Small intestine (tissue), 7 donors: ENCODE results near the gene EPHA6. TPM values are rescaled to one million over a fixed set of nuclear protein-coding genes. Genes with fewer than 3 reads are reported as not detected.

Experiments
- DNase-seq, 2 donors: peaks; one replicate each; pipeline versions ENCODE4 v3.0.0 to v3.0.0-alpha.2; 2013
- FAIRE-seq: peaks from 2 replicates; lab custom pipeline; 2012; peaks lifted over from hg19 to GRCh38; lab: Jason Lieb, UNC
- H3K27ac ChIP-seq, 3 donors: one replicate each; pipeline ENCODE4 v1.5.1; 2013; ENCODE audit warnings: low read length in 2 of 3, mild to moderate bottlenecking in 2 of 3, control low read depth in 1 of 3, inconsistent platforms in 1 of 3, low read depth in 1 of 3, moderate library complexity in 1 of 3
- H3K27me3 ChIP-seq, 3 donors: one replicate each; pipeline ENCODE4 v1.6.1; 2013; ENCODE audit warnings: low read length in 3 of 3, inconsistent platforms in 1 of 3; ENCODE audit not compliant: control insufficient read depth in 3 of 3, insufficient read depth in 3 of 3
- H3K36me3 ChIP-seq, 3 donors: one replicate each; pipeline ENCODE4 v1.6.1; 2013; ENCODE audit warnings: low read length in 3 of 3, inconsistent platforms in 1 of 3, low read depth in 1 of 3, mild to moderate bottlenecking in 1 of 3, moderate library complexity in 1 of 3; ENCODE audit not compliant: control insufficient read depth in 3 of 3, insufficient read depth in 2 of 3
- H3K4me1 ChIP-seq, 3 donors: one replicate each; pipeline ENCODE4 v1.6.1; 2013; ENCODE audit warnings: low read length in 2 of 3, inconsistent platforms in 1 of 3, low read depth in 1 of 3, mild to moderate bottlenecking in 1 of 3, moderate library complexity in 1 of 3; ENCODE audit not compliant: control insufficient read depth in 3 of 3, insufficient read depth in 2 of 3
- H3K4me3 ChIP-seq, 3 donors: one replicate each; pipeline ENCODE4 v1.5.1; 2013; ENCODE audit warnings: low read length in 3 of 3, control low read depth in 1 of 3, inconsistent platforms in 1 of 3, low read depth in 1 of 3, mild to moderate bottlenecking in 1 of 3, moderate library complexity in 1 of 3
- H3K9me3 ChIP-seq, 2 donors: one replicate each; pipeline ENCODE4 v1.6.1; 2013; ENCODE audit warnings: low read depth in 1 of 2, low read length in 1 of 2; ENCODE audit not compliant: control insufficient read depth in 2 of 2, insufficient read depth in 1 of 2
- WGBS, 3 donors: extraction: QIAGEN DNeasy Blood & Tissue Kit; methylation state at CpG; one replicate each; pipeline ENCODE4 v1.1.7; 2013; 5-methylcytosine and 5-hydroxymethylcytosine counted together
- polyA plus RNA-seq, 4 donors: library from polyadenylated mRNA; stranded (reverse) in 3 of 4; unstranded in 1 of 4; fragments of 200-250 nt in 3 of 4; fragments of 120-200 nt in 1 of 4; gene quantifications; one replicate each; pipeline versions ENCODE4 v1.2.1 to v1.2.3, GENCODE V29; 2013
- donor health status: healthy with polysubstance abuse.
- donor health status: control.
- donor health status: control.
- donor health status: Bipolar disorder and iron deficiency.
- donor health status: healthy.

EPHA6 gene
- polyA plus RNA-seq, 4 donors: 0.03 to 0.78 TPM; not detected in 2

- FAIRE-seq (no peak), DNase-seq (peak in 1 of 2 donors; percentile 58)
- H3K4me1 ChIP-seq: peaks cover 0 to 8% (median 0%) of the 10 kb centered on the region in 3 donors
- 5 to 8% (median 7%) methylated on average over 50 of the region's 50 CpGs for WGBS, 3 donors
- no peaks in the 10 kb centered on the region for H3K36me3 ChIP-seq
- no peaks in the 10 kb centered on the region for H3K9me3 ChIP-seq
- no peak overlapping the region for H3K27ac ChIP-seq
- peak overlapping the region in 1 of 3 donors; percentile 64 for H3K4me3 ChIP-seq
- peaks cover 5 to 19% (median 11%) of the 10 kb centered on the region in 3 donors for H3K27me3 ChIP-seq
Measured at GRCh38 chr3:96814651-96815567, 515 bp downstream of the EPHA6 start.

GRCh38 chr3:96831175-96831574 lies 16.8 kb downstream of the EPHA6 start:
- no peaks in the 10 kb centered on the region for H3K36me3 ChIP-seq
- no peaks in the 10 kb centered on the region for H3K9me3 ChIP-seq
- H3K4me3 ChIP-seq: no peak overlapping the region
- 46 to 67% (median 53%) methylated on average over 2 of the region's 2 CpGs for WGBS, 3 donors
- H3K4me1 ChIP-seq: no peaks in the 10 kb centered on the region
- no peak overlapping the region for H3K27ac ChIP-seq
- no peak for DNase-seq
- no peak for FAIRE-seq
- no peaks in the 10 kb centered on the region for H3K27me3 ChIP-seq

GRCh38 chr3:96833301-96833700 lies 18.9 kb downstream of the EPHA6 start:
- Histone ChIP-seq H3K27me3 (no peaks in the 10 kb centered on the region), H3K36me3 (no peaks in the 10 kb centered on the region), H3K4me1 (no peaks in the 10 kb centered on the region), H3K9me3 (no peaks in the 10 kb centered on the region), H3K4me3 (no peak overlapping the region), H3K27ac (no peak overlapping the region)
- FAIRE-seq (no peak), DNase-seq (no peak)

GRCh38 chr3:96836153-96836915 lies 21.9 kb downstream of the EPHA6 start:
- no peak overlapping the region for H3K27ac ChIP-seq
- WGBS, 3 donors: 23 to 34% (median 28%) methylated on average over 2 of the region's 2 CpGs
- no peak for FAIRE-seq
- no peaks in the 10 kb centered on the region for H3K9me3 ChIP-seq
- no peaks in the 10 kb centered on the region for H3K36me3 ChIP-seq
- H3K4me3 ChIP-seq: no peak overlapping the region
- DNase-seq: no peak
- no peaks in the 10 kb centered on the region for H3K4me1 ChIP-seq
- H3K27me3 ChIP-seq: no peaks in the 10 kb centered on the region

GRCh38 chr3:96843505-96844203 lies 29.3 kb downstream of the EPHA6 start:
- H3K27ac ChIP-seq: no peak overlapping the region
- H3K36me3 ChIP-seq: no peaks in the 10 kb centered on the region
- FAIRE-seq (no peak), DNase-seq (peak in 1 of 2 donors; percentile 4)
- H3K4me1 ChIP-seq: no peaks in the 10 kb centered on the region
- H3K27me3 ChIP-seq: no peaks in the 10 kb centered on the region
- 42 to 56% (median 47%) methylated on average over 6 of the region's 6 CpGs for WGBS, 3 donors
- H3K9me3 ChIP-seq: no peaks in the 10 kb centered on the region
- no peak overlapping the region for H3K4me3 ChIP-seq

GRCh38 chr3:96844204-96844514 lies 29.8 kb downstream of the EPHA6 start:
- DNase-seq (no peak), FAIRE-seq (no peak)
- H3K27ac ChIP-seq: no peak overlapping the region
- no peaks in the 10 kb centered on the region for H3K4me1 ChIP-seq
- no peaks in the 10 kb centered on the region for H3K9me3 ChIP-seq
- H3K36me3 ChIP-seq: no peaks in the 10 kb centered on the region
- H3K4me3 ChIP-seq: no peak overlapping the region
- H3K27me3 ChIP-seq: no peaks in the 10 kb centered on the region

GRCh38 chr3:96852849-96853248 lies 38.5 kb downstream of the EPHA6 start:
- DNase-seq (no peak), FAIRE-seq (no peak)
- Histone ChIP-seq H3K4me3 (no peak overlapping the region), H3K27me3 (no peaks in the 10 kb centered on the region), H3K36me3 (no peaks in the 10 kb centered on the region), H3K4me1 (no peaks in the 10 kb centered on the region), H3K9me3 (no peaks in the 10 kb centered on the region), H3K27ac (no peak overlapping the region)
- WGBS, 3 donors: 82 to 86% (median 82%) methylated on average over 2 of the region's 2 CpGs

GRCh38 chr3:96860882-96861281 lies 46.5 kb downstream of the EPHA6 start:
- WGBS, 3 donors: 16 to 63% (median 32%) methylated on average over 1 of the region's 1 CpG
- Histone ChIP-seq H3K27ac (no peak overlapping the region), H3K9me3 (no peaks in the 10 kb centered on the region), H3K27me3 (no peaks in the 10 kb centered on the region), H3K36me3 (no peaks in the 10 kb centered on the region), H3K4me3 (no peak overlapping the region), H3K4me1 (no peaks in the 10 kb centered on the region)
- DNase-seq: no peak
- FAIRE-seq: no peak
